MG63 (cell line): Measurements from ENCODE around the gene GASK1A. TPM values are rescaled to one million over a fixed set of nuclear protein-coding genes. Genes with fewer than 3 reads are reported as not detected.

Experiments used
- DNase-seq: peaks from one replicate; pipeline ENCODE4 v3.0.0-alpha.2; 2020
- H3K27me3 ChIP-seq: fragments of 250-450 bp; sonication (Bioruptor Pico); 2 replicates; pipeline ENCODE4 v1.5.1; 2020; ENCODE audit warnings: mild to moderate bottlenecking, moderate library complexity
- H3K36me3 ChIP-seq: fragments of 250-450 bp; sonication (Bioruptor Pico); 2 replicates; pipeline ENCODE4 v1.5.1; 2020; ENCODE audit warnings: mild to moderate bottlenecking, moderate library complexity
- H3K4me3 ChIP-seq: fragments of 250-450 bp; sonication (Bioruptor Pico); 2 replicates; pipeline ENCODE4 v1.5.1; 2020; ENCODE audit warnings: mild to moderate bottlenecking, moderate library complexity
- H3K9me3 ChIP-seq: fragments of 250-450 bp; sonication (Bioruptor Pico); 2 replicates; pipeline ENCODE4 v1.5.1; 2020; ENCODE audit warnings: mild to moderate bottlenecking, moderate library complexity
- total RNA-seq: library from RNA; depleted of rRNA; stranded (reverse); fragments of >200 nt; shearing (Covaris generic); gene quantifications from 2 replicates; pipeline ENCODE4 v1.2.3, GENCODE V29; 2014; ENCODE audit warnings: low replicate concordance

The GASK1A gene
- total RNA-seq, 1 experiment from 2014 or later, result not detected

- H3K27me3 ChIP-seq, result no peaks in the 10 kb centered on the region
- no peak for DNase-seq
- no peaks in the 10 kb centered on the region for H3K9me3 ChIP-seq
- H3K4me3 ChIP-seq, result no peak overlapping the region
- no peaks in the 10 kb centered on the region for H3K36me3 ChIP-seq
These were observed 98.2 kb downstream of the GASK1A start for GRCh38 chr3:43077261-43077660.

DNA sequence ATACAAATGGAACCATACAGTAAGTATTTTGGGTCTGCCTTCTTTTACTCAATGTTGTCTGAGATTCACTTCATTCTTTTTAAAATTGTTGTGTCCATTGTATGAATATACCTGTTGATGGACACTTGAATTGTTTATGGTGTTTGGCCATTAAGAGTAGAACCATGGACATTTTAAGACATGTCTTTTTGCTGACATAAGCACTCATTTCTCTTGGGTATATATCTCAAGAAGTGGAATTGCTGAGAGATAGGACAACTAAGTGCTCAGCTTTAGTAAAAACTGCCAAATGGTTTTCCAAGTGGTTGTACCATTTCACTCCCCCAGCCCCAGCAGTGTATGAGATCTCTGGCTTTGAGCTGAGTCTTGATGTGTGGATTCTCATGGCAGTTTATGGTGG, 98.6 kb downstream of the GASK1A start:
- no peaks in the 10 kb centered on the region for H3K9me3 ChIP-seq
- H3K27me3 ChIP-seq, result no peaks in the 10 kb centered on the region
- no peak for DNase-seq
- H3K4me3 ChIP-seq, result no peak overlapping the region
- no peaks in the 10 kb centered on the region for H3K36me3 ChIP-seq

DNA sequence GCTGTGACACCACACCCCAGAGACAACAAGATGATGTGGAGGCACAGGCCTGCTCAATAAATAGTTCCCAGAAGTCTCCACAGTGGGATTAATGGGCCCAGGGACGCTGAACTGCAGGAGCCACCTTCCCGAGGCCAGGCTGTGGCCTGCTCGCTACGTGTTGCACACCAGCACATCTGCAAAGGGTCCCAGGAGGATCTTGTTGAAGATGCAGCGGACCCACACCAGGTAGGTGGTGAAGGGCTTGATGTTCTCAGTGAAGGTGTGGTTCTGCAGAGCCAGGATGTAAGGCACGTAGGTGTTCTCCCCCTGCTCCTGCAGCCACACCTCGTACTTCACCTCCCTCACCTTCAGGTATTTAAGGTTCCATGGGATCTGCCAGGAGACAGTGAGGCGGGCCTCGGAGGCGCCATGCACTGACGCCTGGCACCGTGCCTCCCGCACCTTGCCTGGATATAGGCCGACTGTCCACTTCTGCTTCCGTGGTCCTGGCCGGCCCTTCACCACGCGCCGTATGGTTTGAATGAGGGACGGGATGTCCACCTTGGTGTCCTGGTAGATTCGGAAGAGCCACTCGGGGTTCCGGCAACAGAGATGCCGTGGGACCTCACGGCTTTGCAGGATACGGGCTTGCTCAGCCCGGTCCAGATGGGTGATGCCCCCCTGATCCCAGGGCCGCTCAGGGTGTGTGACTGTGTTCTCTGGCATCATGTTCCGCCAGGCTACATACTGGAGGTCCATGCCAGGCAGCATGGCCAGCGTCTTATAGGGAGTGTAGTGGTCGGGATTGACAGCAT, 100.6 kb downstream of the GASK1A start:
- no peaks in the 10 kb centered on the region for H3K36me3 ChIP-seq
- no peaks in the 10 kb centered on the region for H3K27me3 ChIP-seq
- no peak for DNase-seq
- H3K4me3 ChIP-seq, result no peak overlapping the region
- H3K9me3 ChIP-seq, result no peaks in the 10 kb centered on the region

DNA sequence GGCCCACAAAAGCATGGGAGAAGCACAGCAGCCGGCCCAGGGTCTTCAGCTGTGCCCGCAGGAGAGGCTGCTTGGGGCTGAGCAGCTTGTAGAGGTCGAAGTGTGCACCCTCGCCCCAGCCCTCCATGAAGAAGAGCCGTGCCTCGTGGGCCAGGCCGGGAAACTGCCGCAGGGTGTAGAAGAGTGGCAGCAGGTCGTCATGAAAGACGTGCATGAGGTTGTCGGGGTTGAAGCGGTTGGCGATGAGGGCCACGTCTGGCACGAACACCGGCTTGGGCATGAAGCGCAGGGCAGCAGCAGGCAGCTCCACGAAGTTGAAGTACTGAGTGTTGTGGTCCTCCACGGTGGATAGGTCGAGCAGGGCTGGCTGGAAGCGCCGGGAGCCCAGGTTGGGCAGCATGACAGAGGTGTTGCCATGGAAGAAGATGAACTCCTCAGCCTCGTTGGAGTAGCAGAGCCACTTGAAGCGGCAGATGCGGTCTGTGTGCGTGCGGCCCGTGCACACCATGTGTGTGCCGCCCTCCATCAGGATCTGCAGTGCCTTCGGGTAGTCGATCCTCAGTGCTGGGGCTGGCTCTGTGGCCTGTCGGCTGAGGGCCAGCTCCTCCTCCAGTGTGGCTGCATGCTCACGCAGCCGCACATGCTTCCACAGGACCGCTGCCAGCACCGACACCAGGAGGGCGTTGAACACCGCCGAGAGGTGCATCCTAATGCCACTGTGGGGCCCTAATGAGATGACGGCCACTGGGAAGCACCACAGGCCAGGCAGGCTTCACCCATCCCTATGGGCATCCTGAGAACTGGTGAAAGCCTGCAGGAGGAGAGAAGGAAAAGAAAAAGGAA, 101.8 kb downstream of the GASK1A start:
- no peaks in the 10 kb centered on the region for H3K27me3 ChIP-seq
- DNase-seq, result no peak
- no peaks in the 10 kb centered on the region for H3K36me3 ChIP-seq
- no peak overlapping the region for H3K4me3 ChIP-seq
- H3K9me3 ChIP-seq, result no peaks in the 10 kb centered on the region

DNA sequence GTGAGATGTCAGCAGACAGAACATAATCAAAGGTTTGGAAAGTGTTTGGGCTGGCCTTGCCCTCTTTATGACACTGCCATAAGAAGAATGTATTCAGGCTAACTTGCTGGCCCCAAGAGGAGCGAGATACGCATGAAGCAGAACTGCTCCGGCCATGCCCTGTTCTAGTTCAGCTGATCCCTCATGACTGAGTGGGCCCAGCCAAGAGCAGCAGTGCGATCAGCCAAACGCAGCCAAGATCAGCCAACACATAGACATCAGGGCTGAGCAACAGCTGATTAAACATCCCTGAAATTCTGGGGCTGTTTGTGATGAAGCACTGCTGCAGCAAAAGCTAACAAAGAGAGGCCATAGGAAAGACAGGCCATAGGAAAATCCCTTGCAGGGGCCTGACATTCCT, 102.7 kb downstream of the GASK1A start:
- Histone ChIP-seq H3K36me3 (no peaks in the 10 kb centered on the region), H3K9me3 (no peaks in the 10 kb centered on the region), H3K4me3 (no peak overlapping the region), H3K27me3 (no peaks in the 10 kb centered on the region)
- DNase-seq, result no peak

DNA sequence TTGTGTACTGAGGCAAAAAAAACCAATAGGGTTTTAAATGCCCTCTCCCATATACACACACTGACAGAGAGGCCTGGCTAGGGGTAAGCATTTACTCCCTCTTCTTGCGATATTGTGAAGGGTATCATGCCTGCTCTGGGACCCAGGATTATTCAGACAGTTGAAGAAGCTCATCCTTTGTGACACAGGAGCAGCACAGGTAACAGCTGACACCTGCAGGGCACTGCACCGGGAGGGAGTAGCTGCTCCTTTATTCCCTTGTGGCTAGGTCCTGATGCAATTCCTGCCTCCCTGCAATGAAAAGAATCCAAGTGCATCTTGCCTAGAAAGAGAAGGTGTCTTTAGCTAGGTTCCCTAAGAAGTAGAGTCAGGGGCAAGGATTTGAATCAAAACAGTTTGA, 103.3 kb downstream of the GASK1A start:
- no peak for DNase-seq
- Histone ChIP-seq H3K4me3 (no peak overlapping the region), H3K27me3 (no peaks in the 10 kb centered on the region), H3K36me3 (no peaks in the 10 kb centered on the region), H3K9me3 (no peaks in the 10 kb centered on the region)

- H3K4me3 ChIP-seq, result no peak overlapping the region
- no peaks in the 10 kb centered on the region for H3K27me3 ChIP-seq
- DNase-seq, result no peak
- no peaks in the 10 kb centered on the region for H3K9me3 ChIP-seq
- H3K36me3 ChIP-seq, result no peaks in the 10 kb centered on the region
These were observed 107.5 kb downstream of the GASK1A start for GRCh38 chr3:43086460-43087165.

GRCh38 chr3:43087249-43087776, 108.2 kb downstream of the GASK1A start:
- Histone ChIP-seq H3K36me3 (no peaks in the 10 kb centered on the region), H3K27me3 (no peaks in the 10 kb centered on the region), H3K4me3 (no peak overlapping the region), H3K9me3 (no peaks in the 10 kb centered on the region)
- no peak for DNase-seq

DNA sequence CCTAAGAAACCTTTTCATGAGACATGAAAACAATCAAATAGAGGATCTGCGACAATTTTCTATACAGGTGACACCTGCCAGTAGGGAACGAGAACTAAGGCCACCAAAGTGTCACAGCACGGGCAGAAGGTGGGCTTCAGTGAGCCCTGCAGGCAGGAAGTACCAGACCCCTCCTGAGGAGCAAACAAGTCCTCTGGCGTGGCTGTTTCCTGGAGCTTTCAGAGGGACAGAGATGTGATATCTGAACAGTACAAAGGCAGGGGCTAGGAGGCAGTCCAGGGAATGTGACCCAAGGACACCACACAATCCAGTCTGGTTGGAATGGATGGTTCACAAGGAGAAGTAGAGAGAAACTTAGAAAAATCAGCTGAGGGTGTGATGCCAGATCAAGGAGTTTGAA, 110.0 kb downstream of the GASK1A start:
- Histone ChIP-seq H3K4me3 (no peak overlapping the region), H3K9me3 (no peaks in the 10 kb centered on the region), H3K27me3 (no peaks in the 10 kb centered on the region), H3K36me3 (no peaks in the 10 kb centered on the region)
- DNase-seq, result no peak

DNA sequence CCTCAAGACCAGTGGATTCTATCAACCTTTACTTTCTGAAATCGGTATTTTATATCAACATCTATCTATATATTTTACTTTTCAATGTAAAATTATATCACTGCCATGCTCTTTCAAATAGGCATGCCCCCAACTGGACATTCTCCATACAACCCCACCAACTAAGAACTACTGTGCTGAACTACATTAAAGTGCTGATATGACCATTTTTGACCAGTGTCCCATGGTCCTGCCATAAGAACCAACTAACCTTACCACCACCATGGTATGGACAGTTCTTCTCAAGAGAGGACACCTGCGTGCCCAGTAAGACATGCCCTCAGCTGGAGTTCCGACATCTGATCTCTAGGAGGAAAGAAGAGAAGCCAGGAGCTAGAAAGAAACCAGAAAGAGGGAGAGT, 111.1 kb downstream of the GASK1A start:
- no peaks in the 10 kb centered on the region for H3K9me3 ChIP-seq
- no peaks in the 10 kb centered on the region for H3K27me3 ChIP-seq
- H3K36me3 ChIP-seq, result no peaks in the 10 kb centered on the region
- H3K4me3 ChIP-seq, result no peak overlapping the region
- DNase-seq, result no peak

DNA sequence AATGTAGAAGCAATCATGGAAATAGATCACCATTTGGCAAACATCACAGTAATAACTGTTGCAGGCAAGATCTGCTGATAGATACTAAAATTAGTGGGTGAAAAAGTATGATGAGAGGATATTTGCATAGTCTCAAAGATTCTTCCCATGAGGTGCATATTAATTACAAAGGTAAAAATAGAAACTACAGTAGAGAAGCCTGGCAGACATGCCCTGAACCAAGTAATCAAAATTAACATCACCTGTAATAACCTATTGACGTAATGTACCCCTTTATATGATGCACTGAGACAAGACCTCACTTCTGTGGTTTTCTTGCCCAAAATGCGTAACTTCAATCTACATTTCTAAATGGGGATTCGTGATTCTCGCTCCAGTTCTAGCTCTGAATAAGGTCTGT, 112.4 kb downstream of the GASK1A start:
- Histone ChIP-seq H3K36me3 (no peaks in the 10 kb centered on the region), H3K9me3 (no peaks in the 10 kb centered on the region), H3K4me3 (no peak overlapping the region), H3K27me3 (no peaks in the 10 kb centered on the region)
- DNase-seq, result no peak

DNA sequence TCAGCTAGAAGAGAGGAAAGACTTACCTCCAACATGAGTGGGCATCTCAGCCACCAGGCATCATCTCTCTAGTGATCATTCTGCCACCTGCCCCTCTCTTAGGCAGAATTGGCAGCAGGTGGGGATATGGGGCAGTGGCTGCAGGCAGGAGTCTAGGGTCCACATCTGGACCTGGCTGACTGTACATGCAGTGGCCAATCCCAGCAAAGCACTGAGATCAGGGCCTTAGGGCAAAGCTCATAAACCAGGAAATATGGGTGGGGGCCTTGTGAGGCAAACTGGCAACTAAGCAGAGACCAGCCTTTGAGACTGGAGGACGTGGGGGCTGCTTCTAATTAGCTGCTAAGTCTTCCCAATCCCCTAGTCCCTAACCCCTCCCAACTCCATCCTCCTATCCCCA, 113.9 kb downstream of the GASK1A start:
- no peaks in the 10 kb centered on the region for H3K36me3 ChIP-seq
- no peak overlapping the region for H3K4me3 ChIP-seq
- H3K9me3 ChIP-seq, result no peaks in the 10 kb centered on the region

GRCh38 chr3:43093974-43094373, 114.9 kb downstream of the GASK1A start:
- Histone ChIP-seq H3K36me3 (no peaks in the 10 kb centered on the region), H3K9me3 (no peaks in the 10 kb centered on the region), H3K27me3 (no peaks in the 10 kb centered on the region), H3K4me3 (no peak overlapping the region)
- DNase-seq, result no peak

More for the DNA sequence above, 113.9 kb downstream of the GASK1A start:
- no peaks in the 10 kb centered on the region for H3K27me3 ChIP-seq
- DNase-seq, result no peak

- no peaks in the 10 kb centered on the region for H3K9me3 ChIP-seq
- no peaks in the 10 kb centered on the region for H3K27me3 ChIP-seq
- H3K4me3 ChIP-seq, result no peak overlapping the region
- no peak for DNase-seq
- H3K36me3 ChIP-seq, result no peaks in the 10 kb centered on the region
These were observed 115.3 kb downstream of the GASK1A start for GRCh38 chr3:43094381-43094780.

- Histone ChIP-seq H3K9me3 (no peaks in the 10 kb centered on the region), H3K36me3 (no peaks in the 10 kb centered on the region), H3K4me3 (no peak overlapping the region), H3K27me3 (no peaks in the 10 kb centered on the region)
- no peak for DNase-seq
These were observed 115.7 kb downstream of the GASK1A start for GRCh38 chr3:43094851-43095250.

GRCh38 chr3:43095370-43095769, 116.3 kb downstream of the GASK1A start:
- no peak for DNase-seq
- no peaks in the 10 kb centered on the region for H3K27me3 ChIP-seq
- H3K4me3 ChIP-seq, result no peak overlapping the region
- no peaks in the 10 kb centered on the region for H3K36me3 ChIP-seq
- H3K9me3 ChIP-seq, result no peaks in the 10 kb centered on the region

DNA sequence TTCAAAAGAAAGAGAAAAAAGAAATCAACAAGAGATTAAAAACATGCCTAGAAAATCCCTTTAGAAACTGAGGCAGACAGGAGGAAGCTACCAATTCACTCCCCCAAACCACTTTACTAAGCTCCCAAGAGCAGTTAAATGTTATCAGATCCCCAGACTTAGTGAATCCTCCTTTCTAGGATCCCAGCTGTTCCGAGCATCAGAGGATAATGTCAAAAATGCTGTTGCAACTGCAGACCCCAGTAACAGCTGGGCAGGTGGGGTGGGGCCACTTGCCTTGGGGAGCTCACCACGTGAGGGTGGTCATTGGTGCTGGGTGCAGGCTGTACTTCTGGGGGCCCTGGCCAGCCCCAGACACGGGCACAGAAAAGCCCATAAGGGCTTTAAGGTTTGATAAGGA, 117.7 kb downstream of the GASK1A start:
- H3K9me3 ChIP-seq, result no peaks in the 10 kb centered on the region
- no peaks in the 10 kb centered on the region for H3K27me3 ChIP-seq
- H3K36me3 ChIP-seq, result no peaks in the 10 kb centered on the region
- no peak for DNase-seq
- H3K4me3 ChIP-seq, result no peak overlapping the region
